Panc1 (cell line): ENCODE measurements around the gene NBEAL1.

Experiments used
- TF ChIP-seq, protein P1 (sequence below): fragments of 450-650 bp; IDR thresholded peaks from 2 replicates; pipeline ENCODE4 v1.5.1; 2017; ENCODE audit warnings: mild to moderate bottlenecking
- TF ChIP-seq, protein P2 (sequence below), 2 experiments: IDR thresholded peaks; 2 replicates each; pipeline ENCODE4 v1.6.1; 2011 to 2012; ENCODE audit warnings: low read depth in 2 of 2, control low read depth in 1 of 2, low read length in 1 of 2, mild to moderate bottlenecking in 1 of 2, moderate library complexity in 1 of 2; ENCODE audit not compliant: insufficient read depth in 1 of 2

DNA sequence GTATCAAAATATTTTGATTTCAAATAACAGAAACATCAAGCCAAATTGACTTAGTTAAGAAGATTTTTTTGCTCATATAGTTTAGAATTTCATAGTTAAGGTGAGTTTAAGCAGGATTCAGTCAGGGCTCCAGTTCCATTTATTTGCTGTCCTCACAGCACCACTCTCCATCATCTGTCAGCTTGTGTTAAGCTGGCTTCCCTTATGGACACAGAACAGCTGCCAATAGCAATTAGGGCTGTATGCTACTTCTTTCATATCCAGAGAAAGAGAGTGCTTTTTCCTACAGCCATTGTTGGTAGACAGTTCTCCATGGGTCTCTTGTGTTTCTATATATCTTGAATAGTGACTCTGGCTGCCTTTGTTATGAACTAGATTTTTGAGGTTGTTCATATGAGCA lies 128.7 kb downstream of the NBEAL1 start:
- TF ChIP-seq, protein P1, sequence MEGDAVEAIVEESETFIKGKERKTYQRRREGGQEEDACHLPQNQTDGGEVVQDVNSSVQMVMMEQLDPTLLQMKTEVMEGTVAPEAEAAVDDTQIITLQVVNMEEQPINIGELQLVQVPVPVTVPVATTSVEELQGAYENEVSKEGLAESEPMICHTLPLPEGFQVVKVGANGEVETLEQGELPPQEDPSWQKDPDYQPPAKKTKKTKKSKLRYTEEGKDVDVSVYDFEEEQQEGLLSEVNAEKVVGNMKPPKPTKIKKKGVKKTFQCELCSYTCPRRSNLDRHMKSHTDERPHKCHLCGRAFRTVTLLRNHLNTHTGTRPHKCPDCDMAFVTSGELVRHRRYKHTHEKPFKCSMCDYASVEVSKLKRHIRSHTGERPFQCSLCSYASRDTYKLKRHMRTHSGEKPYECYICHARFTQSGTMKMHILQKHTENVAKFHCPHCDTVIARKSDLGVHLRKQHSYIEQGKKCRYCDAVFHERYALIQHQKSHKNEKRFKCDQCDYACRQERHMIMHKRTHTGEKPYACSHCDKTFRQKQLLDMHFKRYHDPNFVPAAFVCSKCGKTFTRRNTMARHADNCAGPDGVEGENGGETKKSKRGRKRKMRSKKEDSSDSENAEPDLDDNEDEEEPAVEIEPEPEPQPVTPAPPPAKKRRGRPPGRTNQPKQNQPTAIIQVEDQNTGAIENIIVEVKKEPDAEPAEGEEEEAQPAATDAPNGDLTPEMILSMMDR: no peak
- TF ChIP-seq, protein P2, sequence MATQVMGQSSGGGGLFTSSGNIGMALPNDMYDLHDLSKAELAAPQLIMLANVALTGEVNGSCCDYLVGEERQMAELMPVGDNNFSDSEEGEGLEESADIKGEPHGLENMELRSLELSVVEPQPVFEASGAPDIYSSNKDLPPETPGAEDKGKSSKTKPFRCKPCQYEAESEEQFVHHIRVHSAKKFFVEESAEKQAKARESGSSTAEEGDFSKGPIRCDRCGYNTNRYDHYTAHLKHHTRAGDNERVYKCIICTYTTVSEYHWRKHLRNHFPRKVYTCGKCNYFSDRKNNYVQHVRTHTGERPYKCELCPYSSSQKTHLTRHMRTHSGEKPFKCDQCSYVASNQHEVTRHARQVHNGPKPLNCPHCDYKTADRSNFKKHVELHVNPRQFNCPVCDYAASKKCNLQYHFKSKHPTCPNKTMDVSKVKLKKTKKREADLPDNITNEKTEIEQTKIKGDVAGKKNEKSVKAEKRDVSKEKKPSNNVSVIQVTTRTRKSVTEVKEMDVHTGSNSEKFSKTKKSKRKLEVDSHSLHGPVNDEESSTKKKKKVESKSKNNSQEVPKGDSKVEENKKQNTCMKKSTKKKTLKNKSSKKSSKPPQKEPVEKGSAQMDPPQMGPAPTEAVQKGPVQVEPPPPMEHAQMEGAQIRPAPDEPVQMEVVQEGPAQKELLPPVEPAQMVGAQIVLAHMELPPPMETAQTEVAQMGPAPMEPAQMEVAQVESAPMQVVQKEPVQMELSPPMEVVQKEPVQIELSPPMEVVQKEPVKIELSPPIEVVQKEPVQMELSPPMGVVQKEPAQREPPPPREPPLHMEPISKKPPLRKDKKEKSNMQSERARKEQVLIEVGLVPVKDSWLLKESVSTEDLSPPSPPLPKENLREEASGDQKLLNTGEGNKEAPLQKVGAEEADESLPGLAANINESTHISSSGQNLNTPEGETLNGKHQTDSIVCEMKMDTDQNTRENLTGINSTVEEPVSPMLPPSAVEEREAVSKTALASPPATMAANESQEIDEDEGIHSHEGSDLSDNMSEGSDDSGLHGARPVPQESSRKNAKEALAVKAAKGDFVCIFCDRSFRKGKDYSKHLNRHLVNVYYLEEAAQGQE (IDR thresholded peaks at IDR 0.05; ENCODE audit: insufficient read depth in 1 of 2, low read depth in 2 of 2, low read length in 1 of 2): no peak
